ENCODE results near the gene KRTAP10-6. TPM values are rescaled to one million over a fixed set of nuclear protein-coding genes. Genes with fewer than 3 reads are reported as not detected.
"Not testable (repeated sequence)": the region's sequence is repeated elsewhere in the genome, so short reads cannot be mapped to it uniquely, and the experiment has no call there.

The KRTAP10-6 gene, protein sequence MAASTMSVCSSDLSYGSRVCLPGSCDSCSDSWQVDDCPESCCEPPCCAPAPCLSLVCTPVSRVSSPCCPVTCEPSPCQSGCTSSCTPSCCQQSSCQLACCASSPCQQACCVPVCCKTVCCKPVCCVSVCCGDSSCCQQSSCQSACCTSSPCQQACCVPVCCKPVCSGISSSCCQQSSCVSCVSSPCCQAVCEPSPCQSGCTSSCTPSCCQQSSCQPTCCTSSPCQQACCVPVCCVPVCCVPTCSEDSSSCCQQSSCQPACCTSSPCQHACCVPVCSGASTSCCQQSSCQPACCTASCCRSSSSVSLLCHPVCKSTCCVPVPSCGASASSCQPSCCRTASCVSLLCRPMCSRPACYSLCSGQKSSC
- not detected for polyA plus RNA-seq (2013, experiment 1 of 4)
- not detected for polyA plus RNA-seq (2013, experiment 2 of 4)
- not detected for polyA plus RNA-seq (2013, experiment 3 of 4)
- not detected for polyA plus RNA-seq (2013, experiment 4 of 4)

DNA sequence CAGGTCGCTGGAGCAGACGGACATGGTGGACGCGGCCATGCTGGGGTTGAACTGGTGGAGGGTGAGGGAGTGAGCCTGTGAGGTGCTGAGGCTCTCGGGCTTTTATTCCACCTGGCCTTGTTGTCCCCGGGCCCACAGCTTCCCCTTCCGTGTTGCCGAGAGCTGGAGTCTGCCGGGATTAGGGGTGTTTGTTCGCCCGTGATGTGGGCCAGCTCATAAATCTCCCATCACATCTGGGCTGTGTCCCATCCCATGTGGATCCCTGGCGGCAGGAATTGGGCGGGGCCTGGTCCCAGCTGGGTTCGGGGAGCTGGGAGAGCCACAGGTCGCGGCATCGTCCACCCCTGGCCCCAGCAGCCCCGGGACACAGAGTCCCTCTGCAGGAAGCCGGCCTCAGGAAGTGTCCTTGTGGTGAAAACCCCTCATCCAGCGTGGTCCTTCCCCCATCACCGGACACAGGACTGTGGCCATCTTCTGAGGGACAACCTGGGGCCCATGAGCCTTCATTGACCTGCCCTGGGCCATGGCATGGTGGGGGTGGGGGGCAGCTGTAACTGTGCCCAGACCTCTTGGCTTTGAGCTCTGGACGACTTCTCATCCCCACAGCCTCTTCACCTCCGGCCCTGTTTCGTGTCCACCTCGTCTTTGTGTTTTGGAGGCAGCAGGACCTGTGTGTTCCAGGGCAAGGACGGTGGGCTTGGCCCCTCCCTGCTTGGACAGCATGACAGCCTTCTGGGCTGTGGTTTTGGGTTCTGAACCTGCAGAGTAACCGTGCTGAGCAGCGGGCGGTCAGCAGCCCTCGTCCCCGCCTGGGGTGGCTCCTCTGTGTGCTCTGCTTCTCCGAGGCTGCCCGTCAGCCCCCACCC, at the start of gene KRTAP10-6:
TSS of gene KRTAP10-6 (minus strand) at position 60 of the 866 bp plus-strand sequence. CDS start at position 39, 21 bp downstream.
- Histone ChIP-seq H3K4me1 (ENCODE audit: control insufficient read depth, insufficient read depth, low read length) (peaks cover 12% of the 10 kb centered on the region), H3K27ac (ENCODE audit: insufficient read depth, low read depth, low read length, poor library complexity, severe bottlenecking) (no peak within 1 kb of the TSS), H3K27me3 (ENCODE audit: control insufficient read depth, insufficient read depth, low read length, poor library complexity, severe bottlenecking) (no peaks in the 10 kb centered on the region), H3K9me3 (ENCODE audit: control insufficient read depth, low read length) (no peaks in the 10 kb centered on the region), H3K36me3 (ENCODE audit: control insufficient read depth, insufficient read depth, low read length) (no peaks in the 10 kb centered on the region), H3K4me3 (ENCODE audit: insufficient read depth, low read depth, low read length) (no peak within 1 kb of the TSS)
- 88% methylated on average over 33 of the region's 33 CpGs for WGBS, 2 experiments

DNA sequence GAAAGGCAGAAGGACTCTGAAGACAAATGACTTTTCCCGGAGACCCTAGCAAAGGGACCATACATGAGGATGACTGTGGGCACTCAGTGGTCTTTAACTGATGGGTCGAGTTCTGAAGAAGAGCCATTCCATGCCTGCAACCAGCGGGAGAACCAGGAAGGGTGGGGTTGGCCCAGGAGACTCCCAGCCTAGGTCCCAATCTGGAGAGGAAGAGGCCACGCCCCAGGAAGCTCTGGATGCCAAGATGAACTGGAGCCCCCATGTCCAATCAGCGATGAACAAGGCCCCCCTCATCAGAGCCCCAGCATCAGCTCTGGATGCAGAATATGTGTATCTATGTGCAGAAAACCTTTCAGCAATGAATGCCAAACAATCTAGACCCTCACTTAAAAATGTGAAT, 48.5 kb upstream of the KRTAP10-6 start:
- WGBS, 2 experiments: 93 to 94% methylated on average over 5 of the region's 5 CpGs
- no peak overlapping the region for H3K4me3 ChIP-seq (ENCODE audit: insufficient read depth, low read depth, low read length)
- no peaks in the 10 kb centered on the region for H3K27me3 ChIP-seq (ENCODE audit: control insufficient read depth, insufficient read depth, low read length, poor library complexity, severe bottlenecking)
- H3K36me3 ChIP-seq (ENCODE audit: control insufficient read depth, insufficient read depth, low read length): no peaks in the 10 kb centered on the region
- no peak overlapping the region for H3K27ac ChIP-seq (ENCODE audit: insufficient read depth, low read depth, low read length, poor library complexity, severe bottlenecking)
- H3K9me3 ChIP-seq (ENCODE audit: control insufficient read depth, low read length): peaks cover 2% of the 10 kb centered on the region
- peaks cover 12% of the 10 kb centered on the region for H3K4me1 ChIP-seq (ENCODE audit: control insufficient read depth, insufficient read depth, low read length)

GRCh38 chr21:44639331-44639655, 47.0 kb upstream of the KRTAP10-6 start:
- Histone ChIP-seq H3K4me3 (ENCODE audit: insufficient read depth, low read depth, low read length) (no peak overlapping the region), H3K36me3 (ENCODE audit: control insufficient read depth, insufficient read depth, low read length) (no peaks in the 10 kb centered on the region), H3K27ac (ENCODE audit: insufficient read depth, low read depth, low read length, poor library complexity, severe bottlenecking) (no peak overlapping the region), H3K9me3 (ENCODE audit: control insufficient read depth, low read length) (peaks cover 2% of the 10 kb centered on the region), H3K4me1 (ENCODE audit: control insufficient read depth, insufficient read depth, low read length) (peaks cover 12% of the 10 kb centered on the region), H3K27me3 (ENCODE audit: control insufficient read depth, insufficient read depth, low read length, poor library complexity, severe bottlenecking) (no peaks in the 10 kb centered on the region)
- 96% methylated on average over 12 of the region's 12 CpGs for WGBS, 2 experiments

GRCh38 chr21:44638506-44639330, 46.4 kb upstream of the KRTAP10-6 start:
- not testable (repeated sequence) for H3K27me3 ChIP-seq (ENCODE audit: control insufficient read depth, insufficient read depth, low read length, poor library complexity, severe bottlenecking); H3K4me3 ChIP-seq (ENCODE audit: insufficient read depth, low read depth, low read length)
- WGBS, 2 experiments: 91 to 95% methylated on average over 19 to 20 of the region's 21 CpGs

GRCh38 chr21:44637851-44638348, 45.6 kb upstream of the KRTAP10-6 start:
- 81 to 83% methylated on average over 7 to 8 of the region's 12 CpGs for WGBS, 2 experiments

More at GRCh38 chr21:44638506-44639330, 46.4 kb upstream of the KRTAP10-6 start:
- not testable (repeated sequence) for H3K36me3 ChIP-seq (ENCODE audit: control insufficient read depth, insufficient read depth, low read length); H3K9me3 ChIP-seq (ENCODE audit: control insufficient read depth, low read length); H3K27ac ChIP-seq (ENCODE audit: insufficient read depth, low read depth, low read length, poor library complexity, severe bottlenecking)
- H3K4me1 ChIP-seq (ENCODE audit: control insufficient read depth, insufficient read depth, low read length): peaks cover 12% of the 10 kb centered on the region

GRCh38 chr21:44637018-44637850, 44.9 kb upstream of the KRTAP10-6 start, which contains the start of gene KRTAP10-10:
Gene KRTAP10-10, plus strand, starts transcription at chr21:44637356. Its CDS starts 62 bp downstream, at chr21:44637418.
- 72 to 75% methylated on average over 21 of the region's 21 CpGs for WGBS, 2 experiments
- Histone ChIP-seq H3K4me1 (ENCODE audit: control insufficient read depth, insufficient read depth, low read length) (peaks cover 12% of the 10 kb centered on the region), H3K36me3 (ENCODE audit: control insufficient read depth, insufficient read depth, low read length) (no peaks in the 10 kb centered on the region)

More at GRCh38 chr21:44637851-44638348, 45.6 kb upstream of the KRTAP10-6 start:
- H3K27ac ChIP-seq (ENCODE audit: insufficient read depth, low read depth, low read length, poor library complexity, severe bottlenecking); H3K36me3 ChIP-seq (ENCODE audit: control insufficient read depth, insufficient read depth, low read length); H3K9me3 ChIP-seq (ENCODE audit: control insufficient read depth, low read length); H3K27me3 ChIP-seq (ENCODE audit: control insufficient read depth, insufficient read depth, low read length, poor library complexity, severe bottlenecking); H3K4me3 ChIP-seq (ENCODE audit: insufficient read depth, low read depth, low read length): not testable (repeated sequence)
- H3K4me1 ChIP-seq (ENCODE audit: control insufficient read depth, insufficient read depth, low read length): peaks cover 12% of the 10 kb centered on the region

GRCh38 chr21:44636209-44637017, 44.1 kb upstream of the KRTAP10-6 start:
- 92 to 95% methylated on average over 15 of the region's 15 CpGs for WGBS, 2 experiments
- no peak overlapping the region for H3K4me3 ChIP-seq (ENCODE audit: insufficient read depth, low read depth, low read length)
- no peak overlapping the region for H3K27ac ChIP-seq (ENCODE audit: insufficient read depth, low read depth, low read length, poor library complexity, severe bottlenecking)
- H3K4me1 ChIP-seq (ENCODE audit: control insufficient read depth, insufficient read depth, low read length): peaks cover 12% of the 10 kb centered on the region
- no peaks in the 10 kb centered on the region for H3K9me3 ChIP-seq (ENCODE audit: control insufficient read depth, low read length)
- no peaks in the 10 kb centered on the region for H3K27me3 ChIP-seq (ENCODE audit: control insufficient read depth, insufficient read depth, low read length, poor library complexity, severe bottlenecking)
- H3K36me3 ChIP-seq (ENCODE audit: control insufficient read depth, insufficient read depth, low read length): no peaks in the 10 kb centered on the region

More at GRCh38 chr21:44637018-44637850, 44.9 kb upstream of the KRTAP10-6 start, which contains the start of gene KRTAP10-10:
- no peaks in the 10 kb centered on the region for H3K9me3 ChIP-seq (ENCODE audit: control insufficient read depth, low read length)
- no peak within 1 kb of the TSS for H3K4me3 ChIP-seq (ENCODE audit: insufficient read depth, low read depth, low read length)
- H3K27me3 ChIP-seq (ENCODE audit: control insufficient read depth, insufficient read depth, low read length, poor library complexity, severe bottlenecking): no peaks in the 10 kb centered on the region
- no peak within 1 kb of the TSS for H3K27ac ChIP-seq (ENCODE audit: insufficient read depth, low read depth, low read length, poor library complexity, severe bottlenecking)

- Histone ChIP-seq H3K27ac (ENCODE audit: insufficient read depth, low read depth, low read length, poor library complexity, severe bottlenecking) (no peak overlapping the region), H3K4me1 (ENCODE audit: control insufficient read depth, insufficient read depth, low read length) (peaks cover 13% of the 10 kb centered on the region), H3K36me3 (ENCODE audit: control insufficient read depth, insufficient read depth, low read length) (no peaks in the 10 kb centered on the region), H3K4me3 (ENCODE audit: insufficient read depth, low read depth, low read length) (no peak overlapping the region), H3K9me3 (ENCODE audit: control insufficient read depth, low read length) (no peaks in the 10 kb centered on the region), H3K27me3 (ENCODE audit: control insufficient read depth, insufficient read depth, low read length, poor library complexity, severe bottlenecking) (no peaks in the 10 kb centered on the region)
- WGBS, 2 experiments: 100% methylated on average over 1 of the region's 1 CpG; no CpG with 5 or more reads in 1 of the 2 experiments
These were observed 39.8 kb upstream of the KRTAP10-6 start for GRCh38 chr21:44632067-44632466.

All from ectodermal cell (in vitro differentiated cells).